OCI-LY7 (cell line): ENCODE data around the gene CCDC12. TPM values are rescaled to one million over a fixed set of nuclear protein-coding genes. Genes with fewer than 3 reads are reported as not detected.

ENCODE experiments used
- BruUV-seq: library from RNA; stranded (reverse); fragments of 400-500 nt; replicated peaks from 2 replicates; lab custom pipeline; 2021; lab: Mats Ljungman, UMichigan
- CTCF ChIA-PET: fragments of 300-600 bp; sonication (Branson Sonifier 250); formaldehyde crosslinking; loops from one replicate; lab custom pipeline; 2022; ENCODE audit warnings: antibody characterized with exemption; ENCODE audit not compliant: unreplicated experiment; lab: Charles Lee
- POLR2A ChIA-PET: fragments of 300-600 bp; sonication (Branson Sonifier 250); formaldehyde crosslinking; loops from one replicate; lab custom pipeline; 2022; ENCODE audit warnings: antibody characterized with exemption; lab: Charles Lee
- DNase-seq: peaks from one replicate; pipeline ENCODE4 v3.0.0-alpha.2; 2015; ENCODE audit warnings: low spot score
- H2AFZ ChIP-seq: fragments of 200-600 bp; sonication (generic), shearing (Covaris generic); 2 replicates; pipeline ENCODE4 v1.6.1; 2014; ENCODE audit warnings: mild to moderate bottlenecking, antibody characterized with exemption, low read length, moderate library complexity
- H3K27ac ChIP-seq: fragments of 200-600 bp; sonication (generic); 2 replicates; pipeline ENCODE4 v1.5.1; 2014; ENCODE audit warnings: mixed run types, low read depth, mild to moderate bottlenecking, moderate library complexity, low read length, inconsistent platforms; ENCODE audit not compliant: poor library complexity, severe bottlenecking
- H3K36me3 ChIP-seq: fragments of 200-600 bp; sonication (generic); 2 replicates; pipeline ENCODE4 v1.6.1; 2014; ENCODE audit warnings: mild to moderate bottlenecking, antibody characterized with exemption, low read length, moderate library complexity, mixed read lengths; ENCODE audit not compliant: insufficient read depth
- H3K4me1 ChIP-seq: fragments of 200-600 bp; sonication (generic); 2 replicates; pipeline ENCODE4 v1.5.1; 2014; ENCODE audit warnings: mild to moderate bottlenecking, low read length; ENCODE audit not compliant: insufficient read depth, poor library complexity, severe bottlenecking
- H3K4me2 ChIP-seq: fragments of 200-600 bp; sonication (generic); 2 replicates; pipeline ENCODE4 v1.6.1; 2014; ENCODE audit warnings: mild to moderate bottlenecking, low read length
- H3K4me3 ChIP-seq: fragments of 200-600 bp; sonication (generic); 2 replicates; pipeline ENCODE4 v1.5.1; 2014; ENCODE audit warnings: mild to moderate bottlenecking, low read depth, low read length; ENCODE audit not compliant: poor library complexity, severe bottlenecking
- H3K79me2 ChIP-seq: fragments of 200-600 bp; sonication (generic); 2 replicates; pipeline ENCODE4 v1.6.1; 2016; ENCODE audit warnings: low read depth, mild to moderate bottlenecking, low read length, moderate library complexity, mixed read lengths; ENCODE audit not compliant: insufficient read depth
- H3K9me2 ChIP-seq: fragments of 200-600 bp; sonication (generic); 2 replicates; pipeline ENCODE4 v1.6.1; 2016; ENCODE audit warnings: mild to moderate bottlenecking, low read length, mixed read lengths; ENCODE audit not compliant: insufficient read depth
- H3K9me3 ChIP-seq: fragments of 200-600 bp; sonication (generic); 2 replicates; pipeline ENCODE4 v1.6.1; 2014; ENCODE audit warnings: mild to moderate bottlenecking, mixed run types, low read length, mixed read lengths
- H4K20me1 ChIP-seq: fragments of 200-600 bp; sonication (generic); 2 replicates; pipeline ENCODE4 v1.6.1; 2014; ENCODE audit warnings: mild to moderate bottlenecking, antibody characterized with exemption, low read length, moderate library complexity, mixed read lengths; ENCODE audit not compliant: insufficient read depth
- EZH2phosphoT487 ChIP-seq: fragments of 200-600 bp; sonication (generic); IDR thresholded peaks from 2 replicates; pipeline ENCODE4 v1.6.1; 2018; ENCODE audit warnings: low read depth, borderline replicate concordance, mild to moderate bottlenecking, mixed run types, antibody characterized with exemption, low read length, moderate library complexity, mixed read lengths
- intact Hi-C: fragments of 100-400 bp; cut with micrococcal nuclease; formaldehyde crosslinking; loops from one replicate; pipeline ENCODE4 v1.10.0; 2022; ENCODE audit not compliant: unreplicated experiment
- total RNA-seq, 2 experiments: library from RNA; depleted of rRNA in 1 of 2; stranded (reverse); fragments of >200 nt in 1 of 2; shearing (Covaris generic) in 1 of 2; gene quantifications; 2 replicates each; pipeline ENCODE4 v1.2.3, GENCODE V29; 2014 to 2022
- TF ChIP-seq, protein P1 (sequence below): fragments of 200-600 bp; sonication (generic); conservative IDR thresholded peaks from 2 replicates; pipeline ENCODE4 v1.5.1; 2014; ENCODE audit warnings: mild to moderate bottlenecking, antibody characterized with exemption, low read length, moderate library complexity, mixed read lengths

CCDC12 gene
- total RNA-seq, 2 experiments from 2014 or later, result 74.9 to 116 TPM

DNA sequence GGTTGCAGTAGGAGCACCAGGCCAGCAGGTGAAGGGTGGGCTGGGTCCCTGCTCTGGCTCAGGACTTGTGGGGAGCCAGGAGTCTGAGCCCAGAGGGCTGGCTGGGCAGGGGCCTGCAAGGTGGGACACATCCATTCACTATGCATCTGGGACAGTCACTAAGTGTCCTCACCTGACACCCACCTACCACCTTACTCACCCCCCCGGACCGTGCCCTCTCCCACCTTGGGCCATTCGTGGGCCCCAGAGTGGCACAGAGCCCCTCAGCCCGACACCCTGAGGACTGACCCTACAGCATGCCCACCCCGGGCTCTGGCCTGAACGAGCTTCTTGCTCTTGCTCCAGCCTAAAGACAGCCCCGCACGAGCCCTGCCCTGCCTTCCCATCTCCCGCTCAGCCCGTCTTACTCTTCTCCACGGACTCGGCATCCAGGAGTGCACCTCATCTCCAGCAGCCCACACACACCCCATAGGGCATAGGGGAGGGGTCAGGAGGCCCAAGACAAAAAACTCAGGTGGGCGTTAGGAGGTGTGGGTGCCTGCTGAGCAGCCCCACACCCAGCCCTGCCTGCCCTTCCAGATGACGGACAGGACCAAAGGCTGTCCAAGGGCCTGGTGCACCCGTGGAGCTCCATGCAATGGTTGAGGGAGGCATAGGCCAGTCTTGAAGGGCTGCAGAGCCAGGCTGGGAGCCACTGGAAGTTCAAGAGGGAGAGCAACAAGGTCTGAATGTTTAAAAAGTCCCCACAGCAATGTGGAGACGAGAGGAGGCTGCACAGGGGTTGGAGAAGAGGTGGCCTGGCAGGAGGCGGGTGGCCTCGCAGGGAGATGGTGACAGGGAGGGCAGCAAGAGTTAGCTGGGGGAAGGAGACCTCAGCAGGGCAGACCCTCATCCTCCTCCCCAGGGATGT is 72.0 kb downstream of the CCDC12 start:
- H3K9me3 ChIP-seq, result no peaks in the 10 kb centered on the region
- H4K20me1 ChIP-seq, result no peaks in the 10 kb centered on the region
- H3K4me1 ChIP-seq, result peaks cover 4% of the 10 kb centered on the region
- no TSS peak for BruUV-seq
- no peaks in the 10 kb centered on the region for H3K79me2 ChIP-seq
- TF ChIP-seq EZH2phosphoT487, result no peak
- TF ChIP-seq, protein P1, sequence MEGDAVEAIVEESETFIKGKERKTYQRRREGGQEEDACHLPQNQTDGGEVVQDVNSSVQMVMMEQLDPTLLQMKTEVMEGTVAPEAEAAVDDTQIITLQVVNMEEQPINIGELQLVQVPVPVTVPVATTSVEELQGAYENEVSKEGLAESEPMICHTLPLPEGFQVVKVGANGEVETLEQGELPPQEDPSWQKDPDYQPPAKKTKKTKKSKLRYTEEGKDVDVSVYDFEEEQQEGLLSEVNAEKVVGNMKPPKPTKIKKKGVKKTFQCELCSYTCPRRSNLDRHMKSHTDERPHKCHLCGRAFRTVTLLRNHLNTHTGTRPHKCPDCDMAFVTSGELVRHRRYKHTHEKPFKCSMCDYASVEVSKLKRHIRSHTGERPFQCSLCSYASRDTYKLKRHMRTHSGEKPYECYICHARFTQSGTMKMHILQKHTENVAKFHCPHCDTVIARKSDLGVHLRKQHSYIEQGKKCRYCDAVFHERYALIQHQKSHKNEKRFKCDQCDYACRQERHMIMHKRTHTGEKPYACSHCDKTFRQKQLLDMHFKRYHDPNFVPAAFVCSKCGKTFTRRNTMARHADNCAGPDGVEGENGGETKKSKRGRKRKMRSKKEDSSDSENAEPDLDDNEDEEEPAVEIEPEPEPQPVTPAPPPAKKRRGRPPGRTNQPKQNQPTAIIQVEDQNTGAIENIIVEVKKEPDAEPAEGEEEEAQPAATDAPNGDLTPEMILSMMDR, result no peak
- H3K9me2 ChIP-seq, result no peaks in the 10 kb centered on the region
- no peak for DNase-seq
- intact Hi-C loops, result no loop called here
- H3K27ac ChIP-seq, result no peak overlapping the region
- no peak overlapping the region for H3K4me3 ChIP-seq
- no peaks in the 10 kb centered on the region for H3K36me3 ChIP-seq
- ChIA-PET POLR2A (no interaction called here), CTCF (no interaction called here)
- H2AFZ ChIP-seq, result no peak overlapping the region
- no peak overlapping the region for H3K4me2 ChIP-seq

DNA sequence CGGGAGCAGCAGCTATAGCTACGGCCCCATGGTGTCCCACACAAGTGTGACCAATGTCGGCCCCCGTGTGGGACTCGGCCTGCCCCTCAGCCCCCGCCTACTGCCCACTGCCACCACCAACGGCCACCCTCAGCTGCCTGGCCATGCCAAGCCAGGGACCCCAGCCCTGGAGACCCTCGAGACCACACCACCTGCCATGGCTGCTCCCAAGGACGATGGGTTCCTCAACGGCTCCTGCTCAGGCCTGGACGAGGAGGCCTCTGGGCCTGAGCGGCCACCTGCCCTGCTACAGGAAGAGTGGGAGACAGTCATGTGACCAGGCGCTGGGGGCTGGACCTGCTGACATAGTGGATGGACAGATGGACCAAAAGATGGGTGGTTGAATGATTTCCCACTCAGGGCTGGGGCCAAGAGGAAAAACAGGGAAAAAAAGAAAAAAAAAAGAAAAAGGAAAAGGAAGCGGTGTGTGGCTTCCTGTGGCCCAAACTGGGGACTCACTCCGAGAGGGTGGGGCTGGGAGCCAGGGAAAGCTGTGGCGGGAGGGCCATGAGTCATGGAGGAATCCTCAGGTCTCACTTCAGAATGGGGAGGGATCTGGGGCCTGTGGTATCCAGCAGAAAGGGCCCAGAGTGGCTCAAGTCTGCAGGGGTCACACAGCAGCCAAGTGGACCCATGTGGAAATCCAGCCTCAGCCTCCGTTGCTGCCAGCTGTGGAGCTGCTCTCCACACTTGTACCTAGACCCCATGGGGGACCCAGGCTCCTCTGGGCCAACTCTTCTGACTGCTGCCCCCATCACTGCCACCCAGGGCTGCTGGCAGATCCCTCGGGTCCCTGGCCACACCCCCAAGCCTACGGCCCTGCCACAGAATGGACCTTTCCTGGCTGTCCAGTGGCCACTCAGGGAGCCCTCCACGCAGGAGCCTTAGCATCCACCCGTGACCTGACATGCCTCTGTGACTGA is 72.9 kb downstream of the CCDC12 start:
- H2AFZ ChIP-seq, result no peak overlapping the region
- H3K4me3 ChIP-seq, result no peak overlapping the region
- H4K20me1 ChIP-seq, result no peaks in the 10 kb centered on the region
- no peaks in the 10 kb centered on the region for H3K9me2 ChIP-seq
- ChIA-PET POLR2A (no interaction called here), CTCF (no interaction called here)
- H3K4me2 ChIP-seq, result no peak overlapping the region
- DNase-seq, result no peak
- H3K4me1 ChIP-seq, result no peaks in the 10 kb centered on the region
- no peaks in the 10 kb centered on the region for H3K79me2 ChIP-seq
- TF ChIP-seq EZH2phosphoT487, result no peak
- TF ChIP-seq, protein P1, result no peak
- no peak overlapping the region for H3K27ac ChIP-seq
- H3K9me3 ChIP-seq, result no peaks in the 10 kb centered on the region
- H3K36me3 ChIP-seq, result no peaks in the 10 kb centered on the region
- no TSS peak for BruUV-seq
- intact Hi-C loops, result no loop called here
